Activated CD8-positive, alpha-beta memory T cell treated with anti-CD3 and anti-CD28 coated beads for 24 hours (primary cell): Measurements from ENCODE around the gene ZNF609.

Experiments
- DNase-seq: peaks from one replicate; pipeline ENCODE4 v3.0.0-alpha.2; 2020

Gene ZNF609

DNA sequence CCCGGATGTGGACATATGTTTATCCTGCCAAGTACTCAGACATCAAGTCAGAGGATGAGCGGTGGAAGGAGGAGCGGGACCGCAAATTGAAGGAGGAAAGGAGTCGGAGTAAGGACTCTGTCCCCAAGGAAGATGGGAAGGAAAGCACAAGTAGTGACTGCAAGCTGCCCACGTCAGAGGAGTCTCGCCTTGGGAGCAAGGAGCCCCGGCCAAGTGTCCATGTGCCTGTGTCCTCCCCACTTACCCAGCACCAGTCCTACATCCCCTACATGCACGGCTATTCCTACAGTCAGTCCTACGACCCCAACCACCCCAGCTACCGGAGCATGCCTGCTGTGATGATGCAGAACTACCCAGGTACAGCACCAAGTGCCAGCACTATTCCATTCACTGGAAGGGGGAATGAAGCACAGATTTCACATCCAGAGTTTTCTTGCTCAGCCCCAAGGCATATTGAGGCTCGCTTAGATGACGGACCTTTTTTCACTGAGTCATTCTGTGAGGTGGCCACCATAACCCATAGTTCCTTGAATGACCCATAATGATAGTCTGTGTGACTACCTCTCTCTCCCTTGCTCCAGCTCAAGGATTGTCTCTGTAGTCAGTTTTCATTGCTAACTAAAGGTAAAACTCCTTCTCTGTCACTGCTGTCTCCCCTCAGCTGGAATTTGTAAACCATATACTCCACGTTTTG is 217.9 kb downstream of the ZNF609 start:
- no peak for DNase-seq

DNA sequence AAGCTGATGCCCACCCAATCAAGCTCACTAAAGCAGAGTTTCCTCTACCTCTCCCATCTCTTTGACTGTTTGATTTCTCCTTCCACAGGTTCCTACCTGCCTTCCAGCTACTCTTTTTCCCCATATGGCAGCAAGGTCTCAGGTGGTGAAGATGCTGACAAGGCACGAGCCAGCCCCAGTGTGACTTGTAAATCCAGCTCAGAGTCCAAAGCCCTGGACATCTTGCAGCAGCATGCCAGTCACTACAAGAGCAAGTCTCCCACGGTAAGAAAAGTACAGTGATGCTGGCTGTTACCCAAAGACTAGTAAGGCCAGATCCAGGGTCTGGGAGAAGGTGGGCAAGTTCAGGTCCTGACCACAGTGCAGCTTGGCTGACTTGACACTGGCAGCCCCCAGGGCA is 219.7 kb downstream of the ZNF609 start:
- DNase-seq, result peak; percentile 28

DNA sequence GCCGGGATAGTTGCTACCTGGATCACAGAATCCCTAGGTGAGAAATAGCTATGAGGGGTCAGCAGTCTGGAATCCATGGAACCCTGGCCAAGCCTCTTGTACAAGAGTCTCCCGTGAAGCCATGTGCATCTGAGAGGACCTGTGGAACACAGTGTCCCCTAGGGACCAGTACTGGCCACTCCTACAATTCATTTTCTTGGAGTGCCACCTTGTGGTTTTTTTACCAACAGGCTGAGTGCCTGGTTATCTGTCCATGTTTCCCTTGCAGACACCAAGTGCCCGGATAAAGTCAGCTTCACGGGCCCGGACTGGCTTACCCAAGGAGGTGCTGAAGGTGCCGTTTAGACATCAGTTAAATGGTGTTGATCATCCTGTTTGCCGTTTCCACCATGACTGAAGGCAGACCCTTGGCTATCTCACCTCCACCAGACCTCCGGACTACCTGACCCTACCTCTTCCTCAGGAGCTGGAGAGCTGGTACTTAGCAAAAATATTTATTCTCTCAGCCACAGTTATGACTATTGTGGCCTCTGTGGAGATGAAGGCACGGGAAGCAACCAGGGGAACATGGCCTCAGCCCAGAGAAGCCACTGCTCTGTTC is 221.1 kb downstream of the ZNF609 start:
- peak; percentile 51 for DNase-seq

DNA sequence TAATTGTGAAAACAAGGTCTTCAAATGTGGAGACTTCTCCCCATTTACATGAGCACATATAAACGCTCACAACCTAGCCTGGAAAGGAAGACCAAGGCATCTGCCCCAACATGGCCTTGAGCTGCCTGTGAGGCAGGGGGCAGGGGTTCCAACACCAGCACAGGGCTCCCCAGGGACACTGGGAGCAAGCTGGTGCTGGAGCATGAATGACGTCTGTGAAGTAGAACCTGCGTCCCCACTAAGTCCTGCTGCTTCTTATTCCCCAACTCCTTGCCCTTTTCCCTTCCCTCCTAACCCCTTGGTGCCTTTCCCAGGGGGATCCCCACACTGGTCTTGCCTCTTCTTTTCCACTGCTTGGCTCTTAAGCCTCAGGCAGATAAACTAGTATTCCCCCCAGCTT is 221.9 kb downstream of the ZNF609 start:
- no peak for DNase-seq

DNA sequence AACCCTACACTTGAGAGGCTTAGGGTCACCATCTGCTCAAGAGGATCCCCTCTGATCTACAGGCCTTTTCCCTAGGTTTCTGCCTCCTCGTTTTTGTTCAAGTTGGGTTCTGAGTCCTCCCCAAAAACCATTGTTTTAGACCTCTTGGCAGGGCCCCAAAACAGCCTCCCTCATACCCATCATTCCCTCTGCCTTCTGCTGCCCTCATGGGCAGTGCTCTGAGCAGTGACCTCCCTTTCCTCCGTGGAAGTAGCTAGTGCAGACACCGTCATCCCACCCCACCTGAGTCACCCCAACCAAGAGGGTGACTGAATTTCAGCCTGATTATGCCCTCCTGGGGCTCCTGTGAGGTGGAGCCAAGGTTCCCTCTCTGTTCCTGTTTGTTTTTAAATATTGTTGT is 223.0 kb downstream of the ZNF609 start:
- DNase-seq, result no peak

DNA sequence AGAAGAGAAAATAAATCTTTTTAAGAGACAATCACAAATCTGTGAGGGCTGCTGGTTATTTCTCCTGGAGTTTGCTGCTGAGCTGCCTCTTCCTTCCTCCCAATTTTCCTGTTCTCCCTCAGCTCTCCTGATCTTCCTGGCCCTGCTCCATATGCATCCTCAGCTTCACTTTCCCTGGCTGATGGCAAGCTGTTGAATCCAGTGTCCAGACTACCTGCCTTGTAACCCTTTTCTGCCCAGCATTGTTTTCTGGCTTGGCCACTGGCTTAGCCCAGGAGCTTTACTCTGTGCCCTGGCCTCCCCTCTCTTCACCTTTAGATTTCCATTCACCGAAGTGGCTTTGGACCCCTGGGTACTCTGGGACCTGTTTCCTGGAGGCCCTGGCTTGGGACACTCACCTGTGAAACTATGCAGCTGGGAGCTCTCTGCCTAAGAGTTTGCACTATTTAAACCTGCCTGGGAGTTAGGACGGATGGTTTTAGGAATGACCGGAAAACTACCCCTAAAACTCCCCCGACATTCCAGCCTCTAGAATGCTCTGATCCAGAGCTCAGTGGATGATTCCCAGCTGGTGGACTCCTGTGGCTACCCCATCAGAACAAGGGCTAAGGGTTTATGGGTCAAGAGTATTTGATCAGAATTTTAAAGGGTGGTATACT is 225.0 kb downstream of the ZNF609 start:
- DNase-seq, result no peak

DNA sequence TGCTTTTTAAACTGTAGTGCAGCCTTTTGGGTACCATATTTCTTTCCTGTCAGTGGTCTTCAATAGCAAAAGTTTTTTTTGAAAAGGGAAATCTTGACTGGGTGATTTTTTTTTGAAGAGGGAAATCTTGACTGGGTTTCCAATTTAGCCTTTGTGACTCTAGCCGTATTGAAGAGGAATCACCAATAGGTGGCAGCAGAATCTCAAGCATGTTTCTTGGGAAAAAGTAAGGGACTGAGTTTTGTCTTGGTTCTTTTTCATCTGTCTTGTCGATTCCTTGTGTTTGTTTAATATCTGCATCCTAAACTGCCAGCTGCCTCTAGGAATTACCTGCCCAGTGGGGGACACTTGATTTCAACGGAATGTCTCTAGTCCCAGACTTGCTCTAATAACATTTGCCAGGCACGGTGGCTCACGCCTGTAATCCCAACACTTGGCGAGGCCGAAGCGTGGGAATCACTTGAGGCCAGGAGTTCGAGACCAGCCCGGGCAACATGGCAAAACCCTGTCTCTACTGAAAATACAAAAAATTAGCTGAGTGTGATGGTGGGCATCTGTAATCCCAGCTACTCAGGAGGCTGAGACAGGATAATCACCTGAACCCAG is 225.9 kb downstream of the ZNF609 start:
- DNase-seq, result no peak

DNA sequence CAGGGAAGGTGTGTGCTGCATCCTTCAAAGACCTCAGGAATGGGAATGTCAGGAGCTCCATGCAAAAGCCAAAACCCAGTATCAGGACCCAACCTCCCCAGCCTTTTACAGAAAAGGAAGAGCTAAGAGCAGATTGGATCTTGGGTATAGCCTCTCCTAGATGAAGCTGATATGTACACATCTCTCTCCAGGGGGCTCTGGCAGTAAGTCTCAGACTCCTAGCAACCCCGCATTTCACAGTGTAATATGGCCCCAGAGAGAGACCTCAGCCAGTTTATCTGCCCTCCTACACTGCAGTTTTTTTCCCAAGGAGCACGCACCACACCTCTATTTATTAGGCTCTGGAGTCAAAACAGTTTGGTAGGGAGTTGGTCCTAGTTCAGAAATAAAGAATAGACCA is 226.8 kb downstream of the ZNF609 start:
- DNase-seq, result no peak

DNA sequence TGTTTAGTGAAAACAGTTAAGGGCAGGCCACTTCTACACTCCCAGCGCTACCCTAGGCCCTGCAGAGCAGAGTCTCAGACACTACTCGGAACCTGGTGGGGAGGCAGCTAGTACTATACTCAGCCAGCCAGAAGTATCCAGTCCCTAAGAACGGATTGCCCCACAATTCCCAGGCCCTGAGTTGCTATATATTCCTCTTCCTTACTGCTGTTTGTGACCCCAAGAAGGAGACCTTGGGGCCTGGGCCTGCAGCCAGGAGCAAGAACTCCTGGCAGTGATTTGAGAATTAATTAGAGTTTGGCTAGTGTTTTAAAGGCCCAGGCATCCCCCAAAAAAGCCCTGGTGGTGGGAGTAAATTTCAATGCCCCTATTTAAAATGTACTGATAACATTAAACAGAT is 227.3 kb downstream of the ZNF609 start:
- DNase-seq, result no peak

DNA sequence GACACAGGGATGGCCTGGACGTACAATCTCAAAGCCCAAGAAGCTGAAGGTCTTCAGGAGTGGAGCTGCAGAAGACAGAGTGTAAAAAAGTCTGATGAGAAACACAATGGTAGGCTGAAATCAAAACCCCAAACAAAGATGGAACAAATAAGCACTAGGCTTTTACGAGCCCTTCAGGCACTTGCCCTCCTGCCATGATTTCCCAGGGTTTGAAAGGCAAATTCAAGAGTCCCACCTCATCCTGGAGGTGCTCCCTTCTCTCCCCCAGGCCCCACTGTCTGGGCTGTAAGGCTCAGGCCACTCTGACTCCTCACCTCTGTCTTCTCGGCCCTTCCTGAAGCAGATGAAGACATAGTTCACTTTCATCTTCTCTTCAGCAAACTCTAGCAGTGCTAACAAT is 228.4 kb downstream of the ZNF609 start:
- DNase-seq, result no peak

DNA sequence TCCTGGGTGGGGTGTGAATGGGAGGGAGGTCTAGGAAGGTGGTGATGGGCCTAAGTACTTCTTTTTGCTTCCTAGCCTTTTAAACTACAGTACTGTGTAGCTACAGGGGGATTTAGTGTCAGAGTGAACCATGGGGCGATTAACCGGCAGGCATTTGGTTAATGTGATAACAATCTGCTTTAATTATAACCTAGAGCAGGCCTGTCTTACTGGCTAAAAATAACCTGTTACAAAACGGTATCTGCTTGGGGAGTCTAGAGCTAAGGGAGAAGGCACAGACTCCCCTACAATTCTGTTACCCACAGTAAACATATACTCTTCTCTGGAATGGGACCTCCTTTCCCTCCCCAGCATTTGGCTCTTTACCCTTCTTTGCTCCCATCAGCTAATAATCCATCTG is 229.6 kb downstream of the ZNF609 start:
- no peak for DNase-seq

DNA sequence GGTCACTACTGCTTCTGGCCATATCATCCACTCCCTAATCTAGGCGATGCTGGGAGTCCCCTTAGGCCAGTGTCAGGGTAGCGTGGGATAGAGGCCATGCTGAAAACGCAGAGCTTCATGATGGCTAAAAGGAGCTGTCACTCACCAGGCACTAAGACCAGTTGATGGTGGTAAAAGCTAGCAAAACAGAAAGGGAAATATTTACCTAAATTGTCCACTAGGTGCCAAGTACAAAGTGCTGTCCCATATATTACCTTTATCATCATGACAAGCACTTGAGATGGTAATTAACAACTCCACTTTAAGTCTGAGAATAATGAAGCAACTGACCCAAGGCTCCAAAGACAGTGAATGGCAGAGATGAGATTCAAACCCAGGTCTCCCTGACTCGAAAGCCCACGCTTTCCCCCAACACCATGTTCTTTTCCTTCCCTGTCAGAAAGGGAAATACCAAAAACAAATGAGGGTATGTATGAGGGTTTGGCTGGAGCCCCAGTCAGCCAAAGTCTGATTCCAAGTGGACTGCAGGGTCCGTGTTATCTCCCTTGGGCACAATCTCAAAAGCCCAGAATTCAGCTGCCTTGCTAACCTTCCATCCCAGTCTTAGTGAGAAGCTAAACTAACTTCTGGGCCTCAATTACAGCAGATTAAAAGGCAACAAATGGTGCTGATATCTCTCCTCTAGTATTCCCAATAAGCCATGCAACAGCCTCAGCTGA is 230.4 kb downstream of the ZNF609 start:
- DNase-seq, result no peak

DNA sequence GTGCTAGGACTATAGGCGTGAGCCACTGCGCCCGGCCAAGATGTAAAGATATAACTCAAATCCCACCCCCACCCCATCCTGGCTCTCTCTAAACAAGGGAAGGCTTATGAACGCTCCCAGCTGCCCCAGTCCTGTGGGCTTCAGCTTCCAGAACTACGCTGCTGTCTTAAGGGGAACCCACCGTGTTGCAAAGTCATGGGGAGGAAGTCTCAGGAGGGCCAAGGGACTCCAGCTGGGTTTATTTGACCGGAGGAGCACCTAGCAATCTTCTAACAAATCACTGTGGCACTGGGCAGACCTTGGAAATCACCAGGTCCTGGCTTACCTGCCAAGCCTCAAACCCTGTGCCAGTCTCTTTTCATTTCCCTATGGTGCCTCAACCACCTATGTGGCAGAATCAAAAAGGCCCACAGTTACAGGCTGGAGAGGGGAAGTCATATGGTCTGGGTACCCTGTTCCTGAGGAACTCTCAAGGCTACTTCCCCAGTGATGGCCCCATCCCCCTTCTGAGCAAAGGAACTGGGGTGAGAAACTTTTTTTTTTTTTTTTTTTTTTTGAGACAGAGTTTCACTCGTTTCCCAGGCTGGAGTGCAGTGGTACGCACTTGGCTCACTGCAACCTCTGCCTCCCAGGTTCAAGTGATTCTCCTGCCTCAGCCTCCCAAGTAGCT is 231.7 kb downstream of the ZNF609 start:
- DNase-seq, result no peak

DNA sequence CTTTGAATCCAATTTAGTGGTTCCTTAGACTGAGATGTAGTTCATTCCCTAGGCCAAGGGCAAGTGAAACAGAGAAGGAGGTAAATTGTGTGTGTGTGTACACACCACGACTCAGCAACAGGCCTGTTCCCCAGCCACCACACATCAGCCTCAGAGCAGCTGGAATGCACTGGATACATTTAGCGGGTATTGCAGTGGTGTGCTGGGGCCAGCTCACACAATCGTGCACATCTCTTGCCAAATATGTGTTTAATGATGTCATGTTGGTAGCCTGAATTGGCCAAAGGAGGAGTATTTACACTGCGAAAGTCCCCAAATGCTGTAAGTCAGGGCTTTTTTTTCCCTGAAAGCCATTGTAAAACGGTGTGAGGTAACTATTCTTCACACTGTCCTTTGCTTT is 232.8 kb downstream of the ZNF609 start:
- DNase-seq, result no peak

DNA sequence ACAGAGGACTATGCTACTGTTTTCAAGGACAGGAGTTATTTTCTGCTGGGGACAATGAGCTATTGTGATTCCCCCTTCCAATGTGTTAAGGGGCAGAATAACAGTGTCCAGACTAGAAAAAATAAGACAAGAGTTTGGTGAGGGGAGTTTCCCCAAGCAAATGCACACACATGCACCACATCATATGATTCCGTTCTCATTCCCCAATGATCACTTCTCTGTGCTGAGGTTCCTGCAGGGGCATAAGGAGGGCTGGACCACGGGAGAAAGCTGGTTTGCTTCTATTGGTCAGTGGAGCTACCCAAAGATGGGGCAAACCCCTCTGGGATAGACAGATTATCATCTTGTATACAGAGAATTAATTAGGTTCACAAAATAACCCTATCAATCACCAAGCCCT is 234.4 kb downstream of the ZNF609 start:
- no peak for DNase-seq

DNA sequence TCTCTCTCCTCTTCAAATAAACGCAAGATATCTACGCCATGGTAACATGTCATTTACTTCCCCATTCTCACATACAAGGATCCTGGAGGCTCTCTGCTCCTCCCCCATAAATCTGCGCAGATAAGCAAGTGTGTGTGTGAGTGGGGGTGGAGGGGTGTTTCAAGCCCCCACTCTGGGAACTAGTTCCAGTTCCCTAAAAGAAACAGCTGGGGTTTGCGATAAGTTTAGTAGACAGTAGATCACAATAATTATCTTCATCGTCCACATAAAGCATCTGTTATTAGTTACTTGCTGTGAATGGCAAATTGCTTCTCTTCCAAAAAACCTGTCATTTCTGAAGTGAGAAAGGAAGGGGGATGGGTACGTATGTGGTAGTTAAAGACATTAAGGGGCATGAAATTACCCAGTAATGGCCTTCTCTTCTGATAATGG is 235.2 kb downstream of the ZNF609 start:
- DNase-seq, result no peak

DNA sequence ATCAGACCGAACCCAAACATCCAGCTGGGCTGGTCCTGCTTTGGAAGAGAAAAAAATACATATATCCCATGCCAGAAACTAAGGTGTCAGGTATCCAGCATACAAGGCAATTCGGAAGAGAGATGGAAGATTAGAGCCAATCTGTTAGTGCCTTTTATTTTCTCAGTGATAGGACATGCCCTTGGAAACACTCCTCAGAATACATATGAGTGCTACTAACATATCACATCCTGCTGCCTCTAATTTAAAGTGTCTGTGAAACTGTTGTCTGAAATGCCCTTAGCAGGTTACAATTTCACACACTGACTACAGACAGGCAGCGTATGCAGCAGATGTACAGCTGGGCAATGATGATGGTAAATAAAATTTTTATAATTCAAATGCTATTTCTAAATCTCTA is 236.1 kb downstream of the ZNF609 start:
- no peak for DNase-seq

DNA sequence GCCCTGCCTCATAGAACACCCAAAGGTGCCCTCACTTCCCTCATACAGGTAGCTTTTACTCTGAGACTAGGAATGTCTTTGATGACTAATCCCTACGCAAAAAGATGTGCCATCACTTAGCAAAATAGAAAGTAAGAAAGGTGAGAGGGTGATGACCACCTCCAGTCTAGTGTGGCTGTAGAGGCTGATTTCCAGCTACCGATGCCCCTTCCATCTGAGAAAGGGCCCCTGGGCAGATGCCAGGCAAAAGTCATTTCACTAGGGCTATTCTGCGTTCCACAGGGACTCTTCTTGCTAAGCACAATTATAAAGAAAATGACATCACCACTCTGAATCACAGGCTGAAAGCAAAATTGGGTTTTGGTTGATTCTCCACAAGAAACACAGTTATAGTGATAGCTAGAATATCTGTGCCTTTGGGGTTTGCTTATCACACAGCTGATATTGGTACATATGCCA is 237.6 kb downstream of the ZNF609 start:
- peak; percentile 71 for DNase-seq

DNA sequence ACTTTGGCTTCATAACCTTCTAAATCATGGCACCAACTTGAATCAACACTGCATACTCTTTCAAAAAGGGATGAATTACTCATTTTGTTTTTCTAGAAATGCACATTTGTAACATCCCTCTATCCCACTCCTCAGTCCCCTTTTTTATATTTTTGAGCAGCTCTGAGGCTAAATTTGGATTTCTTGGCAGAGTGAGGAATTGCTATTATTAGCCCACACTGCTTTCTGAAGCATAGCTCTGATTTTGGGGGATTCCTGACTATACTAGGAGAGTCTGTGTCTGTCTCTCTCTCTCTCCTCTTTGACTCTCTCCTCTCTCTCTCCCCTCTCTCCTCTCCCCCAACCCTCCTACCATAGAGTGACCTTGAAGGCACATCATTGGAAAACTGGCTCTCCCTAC is 238.4 kb downstream of the ZNF609 start:
- no peak for DNase-seq

DNA sequence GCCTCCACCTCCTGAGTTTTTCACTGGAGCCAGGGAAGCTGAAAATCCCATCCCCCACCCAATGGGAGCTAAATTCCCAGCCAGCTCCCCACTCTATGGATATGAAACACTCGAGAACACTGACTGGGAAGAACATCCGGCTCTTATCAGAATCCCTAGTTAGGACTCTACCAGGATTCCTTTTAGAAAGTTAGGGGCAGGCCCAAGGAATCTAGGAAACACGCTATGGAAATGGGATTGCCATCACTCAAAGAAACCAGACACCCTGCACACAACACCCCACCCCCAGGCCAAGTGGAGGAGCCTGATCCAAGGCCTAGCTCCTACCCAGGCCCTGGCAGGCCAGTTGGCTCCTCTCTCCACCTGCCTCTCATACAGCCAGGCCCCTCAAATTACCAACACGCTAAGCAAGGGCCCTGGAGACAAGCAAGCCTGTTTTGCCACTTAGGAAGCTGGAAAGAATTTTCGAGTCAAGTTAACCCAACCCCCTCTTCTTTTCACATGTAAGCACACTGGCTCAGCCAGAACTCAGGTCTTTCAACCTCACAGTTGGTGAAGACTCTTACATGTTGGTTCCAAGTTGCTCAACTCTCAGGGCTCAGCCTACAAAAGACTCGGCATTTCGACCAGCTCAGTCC is 239.5 kb downstream of the ZNF609 start:
- DNase-seq, result no peak

DNA sequence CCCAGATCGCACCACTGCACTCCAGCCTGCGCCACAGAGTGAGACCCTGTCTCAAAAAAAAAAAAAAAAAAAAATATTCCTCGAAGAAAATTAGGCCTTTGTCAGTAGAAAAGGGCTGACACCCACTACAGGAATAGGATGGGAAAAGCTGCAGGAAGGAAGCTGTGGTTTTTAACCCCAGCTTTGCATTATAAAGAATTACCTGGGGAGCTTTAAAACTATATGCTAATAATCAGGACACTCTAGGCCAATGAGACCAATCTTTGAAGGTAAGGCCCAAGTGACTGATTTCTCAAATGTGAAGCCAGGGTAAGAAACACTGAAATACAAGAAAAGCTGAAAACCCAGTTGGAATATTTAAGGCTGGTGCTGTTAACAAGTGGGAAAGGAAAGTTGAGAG is 240.7 kb downstream of the ZNF609 start:
- DNase-seq, result no peak

DNA sequence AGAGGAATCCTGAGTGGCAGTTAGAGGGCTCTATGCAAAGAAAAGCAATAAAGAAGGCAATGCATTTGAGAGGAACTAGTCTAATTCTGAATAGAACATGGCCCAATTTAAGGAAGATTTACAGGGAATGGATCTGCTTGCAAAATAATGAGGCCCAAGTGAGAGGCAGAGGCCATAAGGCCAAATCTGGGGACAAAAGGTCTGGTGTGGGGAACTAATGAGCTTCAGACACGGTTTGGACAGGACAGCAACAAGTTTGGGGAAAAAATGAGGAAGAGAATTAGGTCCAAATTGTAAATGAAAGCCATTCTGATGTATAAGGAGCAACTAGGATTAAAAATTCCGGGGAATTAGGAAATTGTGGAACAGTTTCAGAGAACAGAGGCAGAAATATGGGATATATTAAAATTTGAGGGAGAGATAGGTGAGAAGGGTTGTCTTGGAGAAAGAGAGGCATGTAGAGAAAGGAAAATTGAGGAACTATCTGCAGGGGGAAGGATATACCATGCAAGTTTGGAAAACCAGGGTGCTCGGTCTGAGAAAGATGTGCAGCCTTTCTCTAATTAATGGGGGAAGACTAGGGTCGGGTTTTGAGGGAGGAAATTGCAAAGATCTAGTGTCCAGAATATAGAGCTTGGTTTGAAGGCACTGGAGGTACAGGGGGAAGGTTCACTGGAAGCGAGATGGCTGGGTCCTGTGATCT is 241.3 kb downstream of the ZNF609 start:
- no peak for DNase-seq
